Left ventricle myocardium inferior (tissue), 1 donor: ENCODE measurements around the gene C14orf132. TPM values are rescaled to one million over a fixed set of nuclear protein-coding genes. Genes with fewer than 3 reads are reported as not detected.

ENCODE experiments used
- DNase-seq: peaks from one replicate; pipeline ENCODE4 v3.0.0-alpha.2; 2020
- H3K27ac ChIP-seq: fragments of 200-600 bp; replicated peaks from 2 replicates; pipeline ENCODE4 v1.8.0; 2021
- H3K27me3 ChIP-seq: fragments of 200-600 bp; 2 replicates; pipeline ENCODE4 v1.8.0; 2021; ENCODE audit warnings: low read depth
- H3K36me3 ChIP-seq: fragments of 200-600 bp; 2 replicates; pipeline ENCODE4 v1.8.0; 2021
- H3K4me1 ChIP-seq: fragments of 200-600 bp; 2 replicates; pipeline ENCODE4 v1.8.0; 2021
- H3K4me3 ChIP-seq: fragments of 200-600 bp; 2 replicates; pipeline ENCODE4 v1.8.0; 2021; ENCODE audit warnings: mild to moderate bottlenecking, moderate library complexity
- H3K9me3 ChIP-seq: fragments of 200-600 bp; replicated peaks from 2 replicates; pipeline ENCODE4 v1.8.0; 2021
- CTCF ChIP-seq: fragments of 200-600 bp; IDR thresholded peaks from 2 replicates; pipeline ENCODE4 v1.8.0; 2021; ENCODE audit warnings: antibody characterized with exemption, mild to moderate bottlenecking, borderline replicate concordance
- intact Hi-C: fragments of 100-400 bp; cut with micrococcal nuclease; formaldehyde crosslinking; loops from one replicate; pipeline ENCODE4 v1.11.0; 2022
- total RNA-seq: library from RNA; stranded (reverse); fragmentation: NEBNext Ultra II Directional; extraction: Animal tissue kit (Norgen Biotek cat#: 25700); gene quantifications from one replicate; pipeline ENCODE4 v1.2.1, GENCODE V29; 2021
- donor health status: DM: no; HTN: yes; CAD: no; lungs with severe emphysema.

C14orf132 gene
- total RNA-seq, 1 donor from 2014 or later = 4.8 TPM

DNA sequence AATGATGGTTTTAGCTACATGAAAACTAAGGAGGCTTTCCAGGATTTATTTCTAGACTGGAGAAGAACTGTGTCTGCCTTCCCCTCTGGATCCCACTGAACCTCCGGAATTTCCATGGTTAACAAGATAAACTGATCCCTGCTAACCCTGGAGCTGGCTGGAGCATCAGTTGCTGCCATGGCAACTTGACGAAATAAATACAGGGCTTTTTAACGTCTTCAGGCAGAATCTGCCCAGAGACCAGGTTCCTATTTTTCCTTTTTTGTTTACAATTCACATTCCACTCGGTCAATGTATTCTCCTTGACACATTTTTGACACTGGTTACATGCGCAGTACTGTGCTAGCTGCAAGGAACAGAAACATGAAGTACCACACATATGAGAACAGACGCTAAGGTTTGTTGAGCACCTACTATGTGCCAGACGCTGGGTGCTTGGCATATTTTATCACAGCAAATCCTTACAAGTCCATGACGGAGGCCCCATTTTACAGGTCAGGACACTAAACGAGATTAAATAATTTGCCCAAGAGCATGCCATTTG lies 1.7 kb downstream of the C14orf132 start:
- peaks cover 31% of the 10 kb centered on the region for H3K4me1 ChIP-seq
- intact Hi-C loops = no loop called here
- peaks cover 68% of the 10 kb centered on the region for H3K27me3 ChIP-seq
- DNase-seq = no peak
- H3K9me3 ChIP-seq = peaks cover 8% of the 10 kb centered on the region
- no peak overlapping the region for H3K4me3 ChIP-seq
- no peak for TF ChIP-seq CTCF
- no peaks in the 10 kb centered on the region for H3K36me3 ChIP-seq
- H3K27ac ChIP-seq = no peak overlapping the region

GRCh38 chr14:96042248-96042930 lies 3.2 kb downstream of the C14orf132 start:
- Histone ChIP-seq H3K9me3 (peaks cover 15% of the 10 kb centered on the region), H3K4me1 (peaks cover 31% of the 10 kb centered on the region), H3K4me3 (no peak overlapping the region), H3K27me3 (peaks cover 64% of the 10 kb centered on the region), H3K27ac (no peak overlapping the region), H3K36me3 (no peaks in the 10 kb centered on the region)
- no peak for TF ChIP-seq CTCF
- DNase-seq = no peak
- intact Hi-C loops = no loop called here

- intact Hi-C loops = no loop called here
- no peak for TF ChIP-seq CTCF
- Histone ChIP-seq H3K27me3 (peaks cover 27% of the 10 kb centered on the region), H3K36me3 (no peaks in the 10 kb centered on the region), H3K27ac (no peak overlapping the region), H3K9me3 (peaks cover 19% of the 10 kb centered on the region), H3K4me1 (no peaks in the 10 kb centered on the region), H3K4me3 (no peak overlapping the region)
- no peak for DNase-seq
Measured at GRCh38 chr14:96046630-96047029, 7.5 kb downstream of the C14orf132 start.

DNA sequence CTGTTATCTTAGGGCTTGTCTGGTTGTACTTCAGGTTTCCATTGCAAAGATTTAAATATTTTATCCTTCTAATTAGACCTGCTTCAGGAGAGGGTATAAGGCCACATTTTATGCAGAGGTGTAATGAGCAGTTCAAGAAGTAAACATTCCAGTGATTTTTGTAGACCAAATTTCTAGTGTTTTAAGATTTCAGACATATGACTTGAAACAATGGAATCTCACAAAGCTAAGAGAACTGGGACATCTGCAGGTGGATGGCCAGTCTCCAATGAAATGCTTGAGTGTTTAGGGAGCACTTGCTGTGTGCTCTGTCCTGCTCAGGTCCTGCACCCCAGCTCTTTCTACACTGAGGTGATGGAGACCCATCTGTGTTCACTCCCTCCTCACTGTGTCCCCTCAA lies 7.9 kb downstream of the C14orf132 start:
- no peak overlapping the region for H3K4me3 ChIP-seq
- H3K27me3 ChIP-seq = peaks cover 22% of the 10 kb centered on the region
- H3K27ac ChIP-seq = no peak overlapping the region
- TF ChIP-seq CTCF = no peak
- no peaks in the 10 kb centered on the region for H3K36me3 ChIP-seq
- no peaks in the 10 kb centered on the region for H3K4me1 ChIP-seq
- H3K9me3 ChIP-seq = peaks cover 19% of the 10 kb centered on the region
- intact Hi-C loops = no loop called here
- no peak for DNase-seq

- H3K4me1 ChIP-seq = peaks cover 6% of the 10 kb centered on the region
- intact Hi-C loops = no loop called here
- peaks cover 19% of the 10 kb centered on the region for H3K9me3 ChIP-seq
- no peak overlapping the region for H3K27ac ChIP-seq
- no peaks in the 10 kb centered on the region for H3K36me3 ChIP-seq
- peaks cover 9% of the 10 kb centered on the region for H3K27me3 ChIP-seq
- TF ChIP-seq CTCF = no peak
- H3K4me3 ChIP-seq = no peak overlapping the region
- DNase-seq = no peak
Measured at GRCh38 chr14:96049932-96050331, 10.8 kb downstream of the C14orf132 start.
